HepG2 (cell line): ENCODE results near the gene LIN28B. TPM values are rescaled to one million over a fixed set of nuclear protein-coding genes. Genes with fewer than 3 reads are reported as not detected.

Experiments
- ATAC-seq: fragments of 200-7000 bp; cut with Tn5 transposase; 3 replicates; pipeline ENCODE4 v1.9.1; 2020; ENCODE audit warnings: mild to moderate bottlenecking, moderate library complexity
- BruUV-seq: library from RNA; stranded (reverse); fragments of 400-500 nt; replicated peaks from 2 replicates; lab custom pipeline; 2021; lab: Mats Ljungman, UMichigan
- CTCF ChIA-PET: fragments of 300-600 bp; formaldehyde crosslinking; extraction: SDS; loops from one replicate; lab custom pipeline; 2021; ENCODE audit warnings: low total read pairs, inconsistent platforms, low intra/inter-chr PET ratio; lab: Yijun Ruan, JAX
- POLR2A ChIA-PET: fragments of 350-600 bp; sonication (Branson Sonifier 250); formaldehyde crosslinking; loops from one replicate; lab custom pipeline; 2020; ENCODE audit warnings: antibody characterized with exemption, inconsistent platforms; lab: Yijun Ruan, JAX
- DNase-seq: peaks from one replicate; pipeline ENCODE4 v3.0.0-alpha.2; 2015; ENCODE audit warnings: low spot score
- FAIRE-seq: peaks from 3 replicates; lab custom pipeline; 2011; peaks lifted over from hg19 to GRCh38; lab: Jason Lieb, UNC
- H2AFZ ChIP-seq: one replicate; pipeline ENCODE4 v1.6.1; 2011; ENCODE audit warnings: low read length, inconsistent platforms
- H3K27ac ChIP-seq: fragments of 300-600 bp; 3 replicates; pipeline ENCODE4 v1.8.0; 2011; ENCODE audit warnings: mixed run types, mild to moderate bottlenecking, mixed read lengths, low read length, inconsistent platforms; ENCODE audit not compliant: insufficient read depth; ENCODE audit errors: extremely low read length
- H3K27me3 ChIP-seq, 2 experiments: fragments of 200-600 bp in 1 of 2; 2 replicates in 1 of 2; 3 replicates in 1 of 2; pipeline versions ENCODE4 v1.6.0 to v1.8.0; 2011; ENCODE audit warnings: low read length in 2 of 2, mild to moderate bottlenecking in 2 of 2, moderate library complexity in 2 of 2, inconsistent platforms in 1 of 2; ENCODE audit not compliant: insufficient read depth in 2 of 2, control insufficient read depth in 1 of 2
- H3K36me3 ChIP-seq, 2 experiments: fragments of 200-600 bp in 1 of 2; replicated peaks in 1 of 2; 2 replicates in 1 of 2; 3 replicates in 1 of 2; pipeline versions ENCODE4 v1.5.1 to v1.8.0; 2011; ENCODE audit warnings: low read length in 2 of 2, inconsistent platforms in 1 of 2; ENCODE audit not compliant: insufficient read depth in 2 of 2, control insufficient read depth in 1 of 2
- H3K4me1 ChIP-seq: 2 replicates; pipeline ENCODE4 v1.5.1; 2012; ENCODE audit warnings: low read length, inconsistent platforms; ENCODE audit not compliant: insufficient read depth
- H3K4me2 ChIP-seq: 2 replicates; pipeline ENCODE4 v1.6.0; 2011; ENCODE audit warnings: low read depth, low read length, inconsistent platforms
- H3K4me3 ChIP-seq, 3 experiments: fragments of 200-600 bp in 1 of 3; sonication (generic), shearing (Covaris generic) in 1 of 3; replicated peaks in 1 of 3; 2 replicates each; pipeline ENCODE4 v1.5.1; 2011 to 2016; ENCODE audit warnings: low read length in 3 of 3, inconsistent platforms in 2 of 3, low read depth in 2 of 3, mild to moderate bottlenecking in 2 of 3, control low read depth in 1 of 3, mixed read lengths in 1 of 3; ENCODE audit not compliant: insufficient read depth in 1 of 3
- H3K79me2 ChIP-seq: one replicate; pipeline ENCODE4 v1.6.1; 2011; ENCODE audit warnings: low read length, inconsistent platforms; ENCODE audit not compliant: insufficient read depth
- H3K9ac ChIP-seq: 2 replicates; pipeline ENCODE4 v1.6.0; 2011; ENCODE audit warnings: mild to moderate bottlenecking, low read depth, low read length, inconsistent platforms; ENCODE audit not compliant: insufficient read depth
- H3K9me3 ChIP-seq: 2 replicates; pipeline ENCODE4 v1.5.1; 2012; ENCODE audit warnings: mild to moderate bottlenecking, low read length
- H4K20me1 ChIP-seq: 2 replicates; pipeline ENCODE4 v1.6.0; 2011; ENCODE audit warnings: inconsistent platforms, mild to moderate bottlenecking, low read length, moderate library complexity; ENCODE audit not compliant: insufficient read depth
- AHR ChIP-seq: IDR thresholded peaks from 2 replicates; pipeline ENCODE4 v1.6.1; 2018; ENCODE audit warnings: missing genetic modification reagents, missing compliant biosample characterization
- CCDC6 ChIP-seq: sonication (generic); formaldehyde crosslinking; IDR thresholded peaks from 2 replicates; pipeline ENCODE4 v1.8.1; 2022; ENCODE audit warnings: mild to moderate bottlenecking, missing genetic modification reagents, moderate library complexity
- HMGXB4 ChIP-seq, 2 experiments: sonication (generic) in 1 of 2; formaldehyde crosslinking in 1 of 2; IDR thresholded peaks; 2 replicates each; pipeline versions ENCODE4 v1.4.0 to v1.6.1; 2018 to 2020; ENCODE audit warnings: missing genetic modification reagents in 2 of 2, borderline replicate concordance in 1 of 2, low read depth in 1 of 2, mild to moderate bottlenecking in 1 of 2, missing biosample characterization in 1 of 2
- NFIB ChIP-seq: sonication (generic); formaldehyde crosslinking; IDR thresholded peaks from 2 replicates; pipeline ENCODE4 v1.9.0; 2021; ENCODE audit warnings: missing genetic modification reagents, mild to moderate bottlenecking, borderline replicate concordance
- NR2F1 ChIP-seq, 2 experiments: fragments of 450-650 bp in 1 of 2; formaldehyde crosslinking in 1 of 2; IDR thresholded peaks; 2 replicates each; pipeline versions ENCODE4 v1.5.0 to v1.6.1; 2016 to 2020; ENCODE audit warnings: mild to moderate bottlenecking in 1 of 2, missing compliant biosample characterization in 1 of 2, missing genetic modification reagents in 1 of 2, moderate library complexity in 1 of 2
- PHF21A ChIP-seq: sonication (generic); formaldehyde crosslinking; IDR thresholded peaks from 2 replicates; pipeline ENCODE4 v1.5.0; 2020; ENCODE audit warnings: mild to moderate bottlenecking, missing genetic modification reagents
- SMARCE1 ChIP-seq: fragments of 450-650 bp; IDR thresholded peaks from 2 replicates; pipeline ENCODE4 v1.6.1; 2017; ENCODE audit warnings: borderline replicate concordance
- SNRNP70 ChIP-seq: fragments of 200-400 bp; formaldehyde crosslinking; IDR thresholded peaks from 2 replicates; pipeline ENCODE4 v1.6.1; 2017; ENCODE audit warnings: mild to moderate bottlenecking, low read depth, low read length, moderate library complexity
- SPEN ChIP-seq: sonication (generic); formaldehyde crosslinking; IDR thresholded peaks from 2 replicates; pipeline ENCODE4 v1.5.1; 2020; ENCODE audit warnings: low read depth, mild to moderate bottlenecking, missing genetic modification reagents
- SRSF1 ChIP-seq: fragments of 200-400 bp; formaldehyde crosslinking; optimal IDR thresholded peaks from 2 replicates; pipeline ENCODE3; 2017; ENCODE audit warnings: mild to moderate bottlenecking, low read depth, low read length, moderate library complexity
- THRA ChIP-seq: sonication (generic); formaldehyde crosslinking; IDR thresholded peaks from 2 replicates; pipeline ENCODE4 v1.4.0; 2020; ENCODE audit warnings: missing genetic modification reagents, borderline replicate concordance
- TP53 ChIP-seq: sonication (generic); formaldehyde crosslinking; conservative IDR thresholded peaks from 2 replicates; pipeline ENCODE4 v1.4.0; 2020; ENCODE audit warnings: missing genetic modification reagents
- ZNF253 ChIP-seq: sonication (generic); formaldehyde crosslinking; IDR thresholded peaks from 2 replicates; pipeline ENCODE4 v1.8.0; 2022; ENCODE audit warnings: mild to moderate bottlenecking, missing genetic modification reagents, borderline replicate concordance
- ZNF326 ChIP-seq: sonication (generic); formaldehyde crosslinking; IDR thresholded peaks from 2 replicates; pipeline ENCODE4 v1.4.0; 2020; ENCODE audit warnings: missing genetic modification reagents, borderline replicate concordance
- WGBS: methylation state at CpG from one replicate; pipeline ENCODE4 v1.1.6; 2017; ENCODE audit warnings: low lambda C conversion rate; 5-methylcytosine and 5-hydroxymethylcytosine counted together
- in situ Hi-C: cut with HindIII; loops from 2 replicates; pipeline ENCODE4 v1.10.0; 2017; ENCODE audit warnings: low pct_unique_long_range_greater_than_20kb; ENCODE audit not compliant: extremely low pct_ligation_motif_present
- intact Hi-C: fragments of 100-400 bp; cut with micrococcal nuclease; formaldehyde crosslinking; loops from one replicate; pipeline ENCODE4 v1.10.0; 2022; ENCODE audit not compliant: unreplicated experiment
- polyA plus RNA-seq, 8 experiments: library from polyadenylated mRNA; depleted of rRNA in 3 of 8; stranded (reverse) in 7 of 8; unstranded in 1 of 8; fragments of >200 nt; fragmentation: Illumina TruSeq in 4 of 8; extraction: Trizol in 4 of 8; gene quantifications; 2 replicates each; pipeline versions ENCODE4 v1.2.1 to v1.2.3, GENCODE V29; 2011 to 2016; ENCODE audit warnings: low read depth in 4 of 8, missing spikeins in 1 of 8, mixed read lengths in 1 of 8; ENCODE audit not compliant: insufficient read depth in 1 of 8
- total RNA-seq, 5 experiments: library from RNA; depleted of rRNA; stranded (reverse); fragments of >200 nt; fragmentation: Illumina TruSeq; extraction: Trizol; gene quantifications; 2 replicates each; pipeline ENCODE4 v1.2.3, GENCODE V29; 2016; ENCODE audit warnings: low read depth in 1 of 5

The LIN28B gene
- total and polyA plus RNA-seq, 2 of the 13 experiments (the other 11 are each of a cell fraction or from before 2014, with no cell fraction given) = 14.5 to 56.8 TPM

DNA sequence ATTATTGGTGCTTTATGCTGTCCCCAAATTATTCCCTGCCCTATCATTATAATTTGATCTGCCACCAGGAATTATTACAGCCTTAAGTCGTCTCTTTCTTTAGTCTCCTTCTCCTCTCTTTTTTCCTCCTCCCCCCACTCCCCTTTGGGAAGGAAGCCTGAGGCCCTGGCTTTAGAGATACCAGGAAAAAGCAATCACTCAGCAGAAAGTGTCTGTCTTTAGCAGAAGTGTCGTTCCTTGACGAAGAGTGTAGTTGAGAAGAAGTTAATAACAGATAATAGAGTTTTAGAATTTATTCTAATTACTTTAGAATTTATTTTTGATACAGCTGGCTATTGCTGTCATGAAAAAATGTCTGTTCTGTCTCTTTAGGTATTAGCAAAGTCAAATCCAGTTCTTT lies 16.5 kb downstream of the LIN28B start (continued):
- TF ChIP-seq NR2F1 (CRISPR knock-in tag; IDR thresholded peaks at IDR 0.05) (no peak), AHR (CRISPR knock-in tag) (no peak), SRSF1 (no peak), NFIB (CRISPR knock-in tag) (no peak), SMARCE1 (no peak), CCDC6 (CRISPR knock-in tag) (no peak), TP53 (CRISPR knock-in tag) (no peak)

GRCh38 chr6:104983296-104983695 lies 26.4 kb downstream of the LIN28B start:
- in situ Hi-C loops = no loop called here
- peaks cover 25% of the 10 kb centered on the region for H3K79me2 ChIP-seq
- intact Hi-C loops = no loop called here
- TF ChIP-seq SNRNP70 (no peak), HMGXB4 (CRISPR knock-in tag; IDR thresholded peaks at IDR 0.05; ENCODE audit: borderline replicate concordance in 1 of 2, low read depth in 1 of 2) (no peak), SPEN (CRISPR knock-in tag) (no peak), ZNF253 (no peak), ZNF326 (CRISPR knock-in tag) (no peak), PHF21A (CRISPR knock-in tag) (no peak), THRA (CRISPR knock-in tag) (no peak)
- H3K4me2 ChIP-seq = no peak overlapping the region
- no peaks in the 10 kb centered on the region for H3K4me1 ChIP-seq
- H3K4me3 ChIP-seq = no peak overlapping the region
- no TSS peak for BruUV-seq
- ChIA-PET CTCF (no interaction called here), POLR2A (no interaction called here)
- H3K27me3 ChIP-seq = no peaks in the 10 kb centered on the region
- DNase-seq (no peak), ATAC-seq (no peak), FAIRE-seq (no peak)
- H3K9ac ChIP-seq = no peak overlapping the region
- no peak overlapping the region for H2AFZ ChIP-seq
- H3K36me3 ChIP-seq = no peaks in the 10 kb centered on the region; a peak in 3 of 5 replicates
- H3K27ac ChIP-seq = no peak overlapping the region
- over 99% methylated on average over 5 of the region's 5 CpGs for WGBS
- H3K9me3 ChIP-seq = no peaks in the 10 kb centered on the region
- no peaks in the 10 kb centered on the region for H4K20me1 ChIP-seq
